Hepatocyte (in vitro differentiated cells): ENCODE measurements around the gene DCST2. TPM values are rescaled to one million over a fixed set of nuclear protein-coding genes. Genes with fewer than 3 reads are reported as not detected.

Source experiments
- DNase-seq: peaks from one replicate; pipeline ENCODE4 v3.0.0-alpha.2; 2016; ENCODE audit warnings: low spot score
- H2AFZ ChIP-seq: fragments of 200-600 bp; sonication (generic); 2 replicates; pipeline ENCODE4 v1.6.0; 2016; ENCODE audit warnings: antibody characterized with exemption, mild to moderate bottlenecking
- H3K27ac ChIP-seq: fragments of 200-600 bp; sonication (generic); 2 replicates; pipeline ENCODE4 v1.5.1; 2016; ENCODE audit warnings: mild to moderate bottlenecking
- H3K27me3 ChIP-seq: fragments of 200-600 bp; sonication (generic); 2 replicates; pipeline ENCODE4 v1.6.1; 2016
- H3K36me3 ChIP-seq: fragments of 200-600 bp; sonication (generic); replicated peaks from 2 replicates; pipeline ENCODE4 v1.5.1; 2016; ENCODE audit warnings: low read depth; ENCODE audit not compliant: insufficient read depth
- H3K4me1 ChIP-seq: fragments of 200-600 bp; sonication (generic); 2 replicates; pipeline ENCODE4 v1.5.1; 2016; ENCODE audit warnings: mild to moderate bottlenecking, moderate library complexity; ENCODE audit not compliant: insufficient read depth
- H3K4me2 ChIP-seq: fragments of 200-600 bp; sonication (generic); 2 replicates; pipeline ENCODE4 v1.6.0; 2016
- H3K4me3 ChIP-seq: fragments of 200-600 bp; sonication (generic); 2 replicates; pipeline ENCODE4 v1.5.1; 2016; ENCODE audit warnings: mild to moderate bottlenecking
- H3K79me2 ChIP-seq: fragments of 200-600 bp; sonication (generic); 2 replicates; pipeline ENCODE4 v1.6.0; 2017; ENCODE audit warnings: mild to moderate bottlenecking
- H3K9me2 ChIP-seq: fragments of 200-600 bp; sonication (generic); replicated peaks from 2 replicates; pipeline ENCODE4 v1.6.0; 2017; ENCODE audit warnings: mild to moderate bottlenecking; ENCODE audit not compliant: insufficient read depth
- H3K9me3 ChIP-seq: fragments of 200-600 bp; sonication (generic); 2 replicates; pipeline ENCODE4 v1.5.1; 2016; ENCODE audit warnings: low read depth, mild to moderate bottlenecking
- H4K20me1 ChIP-seq: fragments of 200-600 bp; sonication (generic); 2 replicates; pipeline ENCODE4 v1.6.0; 2016; ENCODE audit warnings: mild to moderate bottlenecking; ENCODE audit not compliant: insufficient read depth, poor library complexity, severe bottlenecking
- CTCF ChIP-seq: fragments of 200-600 bp; sonication (generic); IDR thresholded peaks from 2 replicates; pipeline ENCODE4 v1.5.1; 2016; ENCODE audit warnings: antibody characterized with exemption, mild to moderate bottlenecking; ENCODE audit not compliant: poor library complexity
- EZH2 ChIP-seq: fragments of 200-600 bp; sonication (generic); IDR thresholded peaks from 2 replicates; pipeline ENCODE4 v1.6.1; 2016; ENCODE audit warnings: antibody characterized with exemption, mild to moderate bottlenecking, borderline replicate concordance
- EZH2phosphoT487 ChIP-seq: fragments of 200-600 bp; sonication (generic); IDR thresholded peaks from one replicate; pipeline ENCODE4 v1.6.1; 2018; ENCODE audit warnings: antibody characterized with exemption, mild to moderate bottlenecking, low read depth, moderate library complexity; ENCODE audit not compliant: unreplicated experiment, severe bottlenecking
- WGBS: methylation state at CpG from one replicate; pipeline ENCODE4 v1.1.6; 2016; ENCODE audit warnings: low lambda C conversion rate; ENCODE audit errors: missing lambda C conversion rate; 5-methylcytosine and 5-hydroxymethylcytosine counted together
- polyA plus RNA-seq: library from polyadenylated mRNA; unstranded; fragments of >200 nt; fragmentation: Nextera tagmentation; extraction: Ambion mirVana; gene quantifications from 2 replicates; pipeline ENCODE4 v1.2.1, GENCODE V29; 2016
- total RNA-seq: library from RNA; depleted of rRNA; stranded (reverse); fragments of >200 nt; gene quantifications from 2 replicates; pipeline ENCODE4 v1.2.3, GENCODE V29; 2014

The DCST2 gene
- total and polyA plus RNA-seq, 2 experiments from 2014 or later, result 0.47 to 1.6 TPM

GRCh38 chr1:154970631-154971340 is 62.8 kb downstream of the DCST2 start, which contains the start of gene SHC1:
Gene SHC1, minus strand, starts transcription at chr1:154970747. Its CDS starts 221 bp downstream, at chr1:154970526.
- Histone ChIP-seq H3K4me1 (peaks cover 21% of the 10 kb centered on the region), H3K9me2 (no peaks in the 10 kb centered on the region)

GRCh38 chr1:154969860-154970452 is 63.6 kb downstream of the DCST2 start:
- DNase-seq, result no peak
- H3K4me1 ChIP-seq, result peaks cover 21% of the 10 kb centered on the region
- peaks cover 61% of the 10 kb centered on the region for H3K79me2 ChIP-seq
- no peaks in the 10 kb centered on the region for H3K9me3 ChIP-seq
- H3K4me3 ChIP-seq, result peak overlapping the region; percentile 7
- WGBS, result 39% methylated on average over 8 of the region's 22 CpGs
- peak overlapping the region; percentile 75 for H3K4me2 ChIP-seq
- H3K27ac ChIP-seq, result peak overlapping the region; percentile 96
- TF ChIP-seq EZH2phosphoT487, result no peak
- TF ChIP-seq EZH2, result no peak
- no peak for TF ChIP-seq CTCF
- no peaks in the 10 kb centered on the region for H3K36me3 ChIP-seq
- no peaks in the 10 kb centered on the region for H3K27me3 ChIP-seq
- no peak overlapping the region for H2AFZ ChIP-seq
- H4K20me1 ChIP-seq, result no peaks in the 10 kb centered on the region
- H3K9me2 ChIP-seq, result no peaks in the 10 kb centered on the region

More at GRCh38 chr1:154970631-154971340, 62.8 kb downstream of the DCST2 start, which contains the start of gene SHC1:
- Histone ChIP-seq H3K9me3 (no peaks in the 10 kb centered on the region), H3K27me3 (no peaks in the 10 kb centered on the region), H3K79me2 (peaks cover 58% of the 10 kb centered on the region), H4K20me1 (no peaks in the 10 kb centered on the region), H2AFZ (no peak within 1 kb of the TSS), H3K4me3 (peak within 1 kb of the TSS; percentile 7), H3K36me3 (no peaks in the 10 kb centered on the region), H3K4me2 (peak within 1 kb of the TSS; percentile 75), H3K27ac (peak within 1 kb of the TSS; percentile 96)
- no peak for TF ChIP-seq CTCF
- no peak for TF ChIP-seq EZH2phosphoT487
- DNase-seq, result peak; percentile 95
- WGBS, result 21% methylated on average over 9 of the region's 15 CpGs

GRCh38 chr1:154969246-154969645 is 64.3 kb downstream of the DCST2 start:
- H3K79me2 ChIP-seq, result peaks cover 66% of the 10 kb centered on the region
- TF ChIP-seq EZH2 (no peak), CTCF (no peak), EZH2phosphoT487 (no peak)
- DNase-seq, result no peak
- H2AFZ ChIP-seq, result no peak overlapping the region
- peaks cover 21% of the 10 kb centered on the region for H3K4me1 ChIP-seq
- no peaks in the 10 kb centered on the region for H3K9me3 ChIP-seq
- peak overlapping the region; percentile 14 for H3K27ac ChIP-seq
- H3K4me3 ChIP-seq, result peak overlapping the region; percentile 7
- 48% methylated on average over 5 of the region's 5 CpGs for WGBS
- H3K9me2 ChIP-seq, result no peaks in the 10 kb centered on the region
- no peaks in the 10 kb centered on the region for H4K20me1 ChIP-seq
- H3K36me3 ChIP-seq, result no peaks in the 10 kb centered on the region
- H3K27me3 ChIP-seq, result no peaks in the 10 kb centered on the region
- H3K4me2 ChIP-seq, result peak overlapping the region; percentile 75
